KBM-7 (cell line): Measurements from ENCODE around the gene GRIK2.
"Not testable (repeated sequence)": the region's sequence is repeated elsewhere in the genome, so short reads cannot be mapped to it uniquely, and the experiment has no call there.

Experiments
- DNase-seq: peaks from one replicate; pipeline ENCODE4 v3.0.0-alpha.2; 2015
- in situ Hi-C: fragments of 300-500 bp; cut with MboI; formaldehyde crosslinking; loops from 2 replicates; pipeline ENCODE4 v1.14.3; 2020; ENCODE audit warnings: low sequenced_read_pairs, low pct_unique_long_range_greater_than_20kb, mixed read lengths

GRIK2 gene

DNA sequence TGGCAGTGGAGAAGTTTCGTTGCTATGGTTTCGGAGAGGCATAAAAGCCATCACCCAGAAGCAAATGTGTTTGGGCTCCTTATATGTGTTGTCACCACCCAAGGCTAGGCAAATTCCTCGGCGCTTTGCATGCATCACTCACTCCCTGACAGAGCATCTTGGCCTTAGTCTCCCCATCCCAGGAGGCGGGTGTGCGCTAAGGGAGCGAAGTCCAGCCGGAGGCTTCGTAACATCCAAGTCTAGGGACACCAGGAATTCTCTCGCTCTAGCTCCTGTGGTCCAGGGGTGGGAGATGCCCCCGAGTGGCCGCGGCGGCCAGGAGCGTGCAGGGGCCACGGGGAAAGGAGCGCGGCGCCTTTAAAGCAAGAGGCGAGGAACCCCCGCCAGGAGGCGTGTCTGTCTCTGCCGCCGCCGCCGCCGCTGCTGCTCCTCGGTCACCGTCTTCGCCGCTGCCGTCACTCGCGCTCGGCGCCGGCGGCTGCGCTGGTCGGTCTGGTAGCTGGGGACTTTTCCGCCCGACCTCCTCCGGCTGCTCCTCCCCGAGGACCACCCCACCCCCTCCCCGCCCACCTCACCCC lies at the start of gene GRIK2:
Gene GRIK2 (plus strand): TSS at position 458 of the 578 bp plus-strand sequence.
- DNase-seq, result peak; percentile 36
- in situ Hi-C loops, result no loop called here

DNA sequence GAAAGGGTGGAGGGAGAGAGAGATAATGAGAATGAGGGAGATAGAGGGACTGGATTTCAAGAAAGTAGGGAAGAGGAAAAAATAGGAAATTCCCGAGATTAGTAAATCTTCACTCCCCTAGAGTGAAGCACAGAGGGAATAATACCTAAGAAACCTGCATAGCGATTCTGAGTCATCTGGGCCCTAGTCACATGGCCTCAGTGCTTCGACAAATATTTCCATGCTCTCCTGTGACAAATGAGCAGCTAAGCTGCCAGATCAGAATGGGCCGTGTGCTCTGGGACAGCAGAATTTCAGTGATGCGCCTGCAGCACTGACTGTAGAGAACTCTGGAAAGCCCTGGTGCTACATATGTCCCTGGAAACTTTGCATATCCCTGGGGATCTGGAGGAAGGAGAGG lies 48.6 kb upstream of the GRIK2 start:
- in situ Hi-C loops, result no loop called here
- DNase-seq, result no peak

DNA sequence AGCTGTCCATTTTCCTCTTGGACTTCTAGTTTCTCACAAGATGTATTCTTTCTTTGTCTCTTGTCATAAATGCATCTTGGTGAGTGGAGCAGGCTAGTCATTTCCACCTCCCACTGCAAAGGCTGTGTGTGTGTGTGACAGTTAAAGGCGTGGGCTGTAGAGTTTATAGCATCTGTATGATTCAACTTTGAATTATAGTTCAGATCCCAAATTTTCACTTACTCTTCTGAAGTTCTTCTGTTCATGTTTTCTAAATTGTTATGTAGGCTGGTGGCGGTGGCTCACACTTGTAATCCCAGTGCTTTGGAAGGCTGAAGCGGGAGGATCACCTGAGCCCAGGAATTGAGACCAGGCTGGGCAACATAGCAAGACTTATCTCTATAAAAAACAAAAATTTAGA lies 44.7 kb upstream of the GRIK2 start:
- in situ Hi-C loops, result no loop called here
- DNase-seq, result no peak

DNA sequence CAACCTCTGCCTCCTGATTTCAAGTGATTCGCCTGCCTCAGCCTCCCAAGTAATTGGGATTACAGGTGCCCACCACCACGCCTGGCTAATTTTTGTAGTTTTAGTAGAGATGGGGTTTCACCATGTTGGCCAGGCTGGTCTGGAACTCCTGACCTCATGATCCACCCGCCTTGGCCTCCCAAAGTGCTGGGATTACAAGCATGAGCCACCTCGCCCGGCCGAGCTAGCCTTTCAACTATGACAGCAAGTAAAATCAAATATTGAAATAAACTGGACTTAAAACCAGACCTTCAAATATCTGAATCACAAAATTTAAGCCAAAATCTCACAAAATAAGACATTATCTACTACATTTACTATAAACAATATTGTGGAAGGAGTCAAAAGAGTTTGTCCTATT lies 42.9 kb upstream of the GRIK2 start:
- in situ Hi-C loops, DNase-seq: not testable (repeated sequence)

DNA sequence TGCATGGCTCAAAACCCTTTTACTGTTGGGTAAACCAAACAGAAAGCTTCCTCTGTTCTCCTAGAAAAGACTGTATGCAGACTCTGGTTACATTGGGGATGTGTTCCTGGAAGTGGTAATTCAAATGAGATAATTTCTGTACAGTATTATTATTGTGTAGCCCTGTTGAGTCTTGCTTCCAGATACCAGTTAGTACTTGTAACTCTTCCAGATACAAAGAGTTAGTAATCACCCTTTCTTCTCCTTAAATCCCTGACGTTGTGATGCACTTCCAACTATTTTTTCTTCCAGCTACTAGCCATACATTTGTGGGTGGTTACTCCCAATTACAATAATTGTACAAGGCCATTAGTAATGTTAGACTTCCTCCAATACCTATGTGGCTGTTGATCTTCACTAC lies 42.3 kb upstream of the GRIK2 start:
- no peak for DNase-seq
- in situ Hi-C loops, result no loop called here

DNA sequence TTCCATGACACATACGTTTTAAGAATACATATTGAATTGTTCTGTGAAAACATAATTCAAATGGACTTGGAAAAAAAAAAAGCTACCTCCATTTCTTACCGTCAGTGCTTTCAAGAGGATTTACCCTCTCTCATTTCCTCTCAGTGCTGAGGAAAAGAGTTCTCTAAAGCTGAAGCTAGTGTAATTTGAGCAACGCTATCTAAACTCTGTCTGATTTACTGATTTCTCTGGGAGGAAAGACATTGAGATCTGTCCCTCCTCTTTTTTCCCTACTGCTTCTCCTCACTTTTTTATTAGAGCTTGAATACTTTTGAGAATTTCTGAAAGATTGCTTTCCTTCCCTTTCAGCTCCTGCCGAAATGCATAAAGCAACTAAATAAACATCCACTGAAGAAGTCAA lies 41.2 kb upstream of the GRIK2 start:
- no peak for DNase-seq
- in situ Hi-C loops, result no loop called here

DNA sequence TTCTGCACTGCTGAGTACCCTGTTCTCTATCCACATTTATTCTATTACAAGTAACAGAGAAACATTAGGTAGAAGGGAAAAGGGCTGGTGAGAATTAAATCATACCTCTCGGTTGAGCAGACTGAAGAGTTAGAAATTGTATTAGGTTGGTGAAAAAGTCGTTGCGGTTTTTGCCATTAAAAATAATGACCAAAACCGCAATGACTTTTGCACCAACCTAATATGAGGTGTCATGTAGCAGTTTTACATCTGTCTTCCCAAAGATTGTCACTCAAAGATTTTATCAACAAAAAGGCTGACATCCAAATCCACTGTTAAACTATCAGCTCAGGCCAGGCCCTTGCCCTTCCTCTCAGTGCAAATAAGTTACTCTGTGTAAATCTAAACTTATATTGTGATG lies 28.3 kb upstream of the GRIK2 start:
- no peak for DNase-seq
- in situ Hi-C loops, result no loop called here

DNA sequence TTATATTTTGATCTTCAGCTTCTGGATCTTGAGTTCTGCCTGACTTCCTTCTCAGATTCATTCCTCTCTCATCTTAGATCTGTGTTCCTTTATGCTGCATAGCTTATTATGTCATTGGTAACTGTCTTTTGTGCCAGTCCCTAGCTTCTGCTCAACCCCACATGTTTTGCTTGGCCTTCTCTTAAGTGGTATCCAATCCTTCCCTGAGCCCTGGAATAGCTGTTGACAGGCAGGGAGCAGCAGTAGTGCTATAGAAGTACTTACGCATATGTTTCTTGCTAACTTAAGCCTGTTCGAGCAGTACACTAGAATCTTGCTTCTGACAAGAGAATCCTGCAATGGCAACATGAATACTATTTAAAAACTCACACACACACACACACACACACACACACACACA lies 13.6 kb upstream of the GRIK2 start:
- in situ Hi-C loops, result no loop called here
- DNase-seq, result no peak

DNA sequence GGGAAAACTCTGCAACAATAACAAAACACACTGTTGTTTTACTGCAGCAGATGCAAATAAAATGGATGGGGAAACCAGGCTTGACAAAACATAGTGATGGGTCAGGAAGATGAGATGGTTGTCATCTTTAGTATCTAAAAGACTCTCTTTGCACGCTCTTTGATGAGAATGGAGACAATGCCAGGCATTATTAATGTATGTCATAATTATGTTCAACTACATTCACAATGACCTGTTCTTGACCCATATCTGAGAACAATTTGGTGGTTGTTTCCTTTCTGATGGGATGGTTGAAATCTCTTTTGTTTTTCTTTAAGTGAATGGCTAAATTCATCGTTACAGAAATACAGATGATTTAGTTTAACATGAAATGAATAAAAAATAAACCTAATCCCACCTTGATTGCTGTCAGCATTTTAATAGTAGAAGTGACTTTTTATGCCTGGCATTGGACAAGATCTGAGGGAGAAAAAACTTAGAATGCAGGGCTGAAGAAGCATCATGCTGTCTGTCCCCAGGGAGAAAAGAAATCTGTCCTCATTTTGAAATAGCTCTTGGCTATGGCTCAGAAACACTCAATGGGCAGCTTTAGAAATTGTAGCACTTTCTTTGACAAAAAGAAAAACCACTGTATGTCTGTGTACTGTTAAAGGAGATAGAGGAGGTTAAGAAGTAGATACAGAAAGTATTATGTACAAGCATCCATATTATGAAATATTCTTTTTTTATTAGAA lies 12.4 kb upstream of the GRIK2 start:
- in situ Hi-C loops, result no loop called here
- no peak for DNase-seq

DNA sequence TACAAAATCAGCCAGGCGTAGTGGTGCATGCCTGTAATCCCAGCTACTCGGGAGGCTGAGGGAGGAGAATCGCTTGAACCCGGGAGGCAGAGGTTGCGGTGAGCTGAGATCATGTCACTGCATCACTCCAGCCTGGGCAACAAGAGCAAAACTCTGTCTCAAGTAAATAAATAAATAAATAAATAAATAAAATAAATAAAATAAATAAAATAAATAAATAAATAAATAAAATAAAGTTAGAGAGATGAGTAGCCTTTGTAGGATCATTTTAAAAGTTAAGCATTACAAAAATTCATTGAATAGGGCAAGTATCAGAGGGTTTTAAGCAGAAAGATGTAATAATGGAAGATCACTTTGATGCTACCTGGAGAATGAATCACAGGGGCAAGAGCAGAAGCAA lies 9.8 kb upstream of the GRIK2 start:
- DNase-seq, in situ Hi-C loops: not testable (repeated sequence)

DNA sequence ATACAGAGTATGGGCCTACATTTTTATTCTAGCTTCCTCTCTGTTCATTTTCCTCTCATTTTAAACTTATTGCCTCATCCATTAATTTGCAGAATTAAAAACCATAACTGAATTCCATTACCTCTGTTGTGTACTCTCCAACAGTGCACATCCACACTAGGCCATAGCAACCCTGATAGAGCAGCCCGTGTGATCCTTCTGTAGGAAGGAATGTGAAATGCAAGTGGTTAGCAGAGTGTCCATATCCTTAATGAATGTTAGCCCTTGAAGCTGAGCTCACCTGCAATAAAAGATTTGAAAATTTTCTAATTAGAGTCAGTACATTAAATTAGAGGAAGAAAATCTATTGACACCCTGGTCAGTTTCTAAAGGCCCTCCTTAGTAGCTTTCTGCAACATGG lies 6.5 kb upstream of the GRIK2 start:
- in situ Hi-C loops, result no loop called here

DNA sequence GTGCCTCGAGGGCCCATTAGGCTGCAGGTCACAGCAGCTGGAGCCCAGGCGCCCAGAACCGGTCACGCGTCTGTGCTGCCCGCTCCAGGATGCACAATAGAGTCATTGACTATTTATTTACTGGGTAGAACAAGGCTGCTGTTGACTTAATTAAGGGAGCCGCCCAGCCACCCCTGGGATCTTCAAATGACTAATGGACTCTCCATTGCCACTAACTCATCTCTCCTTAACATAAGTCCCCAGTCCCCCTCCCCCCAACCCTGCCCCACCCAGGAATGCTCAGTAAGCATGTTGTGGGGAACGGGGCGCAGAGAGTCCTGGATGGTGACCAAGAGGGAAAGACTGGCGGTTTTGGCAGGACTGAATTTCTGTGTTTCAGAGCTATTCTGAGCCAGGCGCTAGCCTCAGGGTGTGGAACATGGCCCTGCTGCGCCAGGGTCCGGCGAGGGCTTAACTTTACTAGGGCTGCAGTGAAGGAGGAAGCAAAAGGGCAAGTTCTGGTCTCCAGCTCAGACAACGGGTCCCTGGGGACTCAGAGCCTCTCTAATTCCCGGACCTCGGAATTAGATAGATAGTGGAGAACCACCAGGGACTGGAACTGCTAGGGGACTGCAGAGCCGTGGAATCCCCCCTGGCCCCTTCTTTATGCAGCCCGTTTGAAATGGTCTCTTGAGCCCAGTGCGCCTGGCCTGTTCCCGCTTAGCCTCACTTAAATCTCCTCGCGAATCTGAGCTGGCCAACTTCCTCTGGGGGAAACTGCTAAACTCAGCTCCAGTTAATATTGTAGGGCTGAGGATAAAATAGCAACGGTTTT lies 1.5 kb upstream of the GRIK2 start:
- no peak for DNase-seq

More for the DNA sequence above, 6.5 kb upstream of the GRIK2 start:
- DNase-seq, result no peak

DNA sequence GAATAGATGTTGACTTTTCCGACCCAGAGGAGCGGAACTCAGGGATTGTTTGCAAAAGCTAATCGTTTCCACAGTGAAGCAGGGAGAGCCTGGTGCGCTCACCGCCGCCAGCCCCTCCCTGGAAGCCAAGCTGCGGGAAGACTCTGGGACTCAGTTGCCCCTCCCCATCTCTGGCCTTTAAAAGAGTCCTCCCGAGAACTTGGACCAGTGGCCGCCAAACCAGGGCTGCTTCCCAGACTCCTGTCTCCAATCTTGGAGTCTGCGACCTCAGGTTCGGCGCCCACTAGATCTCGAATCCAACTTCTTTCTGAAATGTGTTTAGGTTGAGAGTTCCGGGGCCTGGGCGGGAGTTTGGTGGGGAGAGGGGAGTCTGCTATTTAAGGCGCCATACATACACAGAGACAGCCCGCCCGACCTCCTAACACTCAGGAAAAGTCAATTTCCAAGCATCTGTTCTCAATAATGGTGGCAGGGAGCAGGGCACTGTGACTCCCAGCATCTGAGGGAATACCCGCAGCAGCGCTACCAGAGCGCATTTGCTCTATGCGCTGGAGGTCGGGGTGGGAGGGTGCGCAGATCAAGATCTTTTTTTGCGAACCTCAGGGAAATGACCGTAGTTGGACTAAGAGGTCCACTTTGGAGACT lies 800 bp upstream of the GRIK2 start:
- in situ Hi-C loops, result no loop called here
- no peak for DNase-seq

More for the DNA sequence above, 1.5 kb upstream of the GRIK2 start:
- in situ Hi-C loops, result no loop called here

DNA sequence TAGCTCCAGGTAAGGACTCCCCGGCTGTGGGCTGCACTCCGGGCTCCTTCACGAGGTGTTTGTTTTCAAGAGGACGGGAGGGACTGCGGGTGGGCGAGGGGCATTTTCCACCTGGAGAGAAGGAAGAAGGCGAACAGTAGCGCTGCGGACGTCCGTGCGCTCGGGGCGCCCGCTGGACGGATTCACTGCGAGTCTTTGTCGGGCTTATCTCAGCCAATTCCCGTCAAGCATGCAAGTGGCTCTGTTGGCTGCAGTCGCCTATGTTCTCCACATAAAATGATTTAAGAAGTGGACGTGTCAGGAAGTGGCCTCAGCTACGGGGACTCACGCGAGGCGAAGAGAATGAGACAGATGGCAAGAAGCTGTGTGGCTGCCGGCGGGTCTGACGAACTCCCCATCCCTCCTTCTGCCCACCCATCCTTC lies 332 bp downstream of the GRIK2 start:
- peak; percentile 15 for DNase-seq
- in situ Hi-C loops, result no loop called here

DNA sequence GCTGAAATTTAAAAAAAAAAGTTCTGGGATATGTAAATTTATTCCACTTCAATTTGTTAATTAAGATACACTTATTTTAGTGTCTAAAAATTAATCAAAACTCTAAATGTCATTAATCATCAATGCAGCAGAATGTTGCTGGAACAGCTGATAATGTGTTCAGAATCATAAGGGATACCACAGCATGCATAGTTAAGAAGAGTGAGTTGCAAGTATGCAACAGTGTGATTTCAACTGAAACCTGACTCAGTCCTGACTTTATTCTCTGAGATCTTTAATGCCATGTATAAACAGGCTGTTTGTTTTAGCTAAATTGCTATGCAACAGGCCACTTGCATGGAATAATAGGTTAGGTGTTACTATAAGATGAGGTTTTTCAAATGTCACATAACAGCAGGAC lies 1.4 kb downstream of the GRIK2 start:
- in situ Hi-C loops, result no loop called here
- DNase-seq, result no peak

DNA sequence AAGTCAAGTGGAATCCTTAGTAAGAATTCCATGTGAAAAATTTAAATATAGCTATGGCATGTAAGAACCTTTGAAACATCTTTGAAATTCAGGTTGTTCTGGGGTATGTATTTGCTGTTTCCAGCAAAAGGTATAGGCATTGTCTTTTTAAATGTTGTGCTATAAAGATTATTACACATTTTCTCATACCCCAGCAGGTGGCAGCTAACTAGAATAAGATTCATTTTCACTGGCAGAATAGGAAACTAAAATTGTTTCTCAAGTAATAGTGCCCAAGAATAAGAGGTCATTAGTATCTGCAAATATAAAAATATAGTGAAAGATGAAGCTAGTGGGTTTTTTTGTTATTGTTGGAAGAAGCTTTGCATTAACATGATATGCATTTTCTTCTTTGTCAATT lies 1.8 kb downstream of the GRIK2 start:
- in situ Hi-C loops, result no loop called here
- no peak for DNase-seq

DNA sequence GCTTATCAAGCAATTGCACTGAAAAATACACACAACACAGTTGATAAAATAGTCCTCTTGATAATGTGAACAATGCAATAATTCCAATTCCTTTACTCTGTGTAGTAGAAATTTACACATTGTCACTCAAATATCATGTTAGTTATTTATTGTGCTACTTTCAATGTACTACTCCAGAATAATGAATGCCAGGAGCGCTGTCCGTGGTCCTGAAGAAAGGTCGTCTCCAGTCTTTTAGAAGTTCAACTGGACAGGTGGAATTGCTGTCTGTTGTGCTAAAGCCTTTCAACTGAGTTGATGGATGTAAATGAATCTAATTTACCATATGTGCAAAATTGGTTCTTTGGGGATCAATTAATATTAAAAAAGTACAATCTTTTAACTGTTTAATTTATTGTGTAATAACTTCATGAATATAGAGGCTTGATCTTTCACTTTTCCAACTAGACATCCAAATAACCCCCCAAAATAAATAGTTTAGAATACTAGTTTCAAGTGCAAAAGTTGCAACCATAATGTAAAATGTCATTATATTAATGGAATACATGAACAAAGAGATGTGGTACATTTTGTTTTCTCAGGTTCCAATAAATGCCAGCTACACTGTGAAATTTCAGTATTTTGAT lies 3.2 kb downstream of the GRIK2 start:
- in situ Hi-C loops, result no loop called here
- DNase-seq, result peak; percentile 43

DNA sequence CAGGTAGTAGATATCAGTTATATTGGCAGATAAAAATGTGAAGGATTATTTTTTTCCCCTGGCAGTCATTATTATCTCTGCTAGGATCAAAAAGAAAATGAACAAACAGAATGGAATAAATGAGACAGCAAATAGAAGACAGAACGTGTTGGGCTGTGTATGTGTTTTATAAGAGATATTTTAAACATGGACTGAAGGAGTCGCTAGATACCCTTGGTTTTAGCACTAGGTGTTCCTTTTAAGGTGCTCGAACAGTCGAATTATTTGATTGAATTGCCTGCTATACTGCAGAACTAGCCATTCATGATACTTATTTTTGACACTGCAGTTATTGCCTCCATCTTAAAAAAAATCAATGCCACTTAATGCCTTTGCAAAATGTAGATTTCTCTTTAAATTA lies 3.7 kb downstream of the GRIK2 start:
- DNase-seq, result peak; percentile 20
- in situ Hi-C loops, result no loop called here
